ENCODE measurements around the gene UVSSA.
A peak's percentile ranks its signal among the peaks of the same experiment; 100 is the strongest.

Gene UVSSA, protein sequence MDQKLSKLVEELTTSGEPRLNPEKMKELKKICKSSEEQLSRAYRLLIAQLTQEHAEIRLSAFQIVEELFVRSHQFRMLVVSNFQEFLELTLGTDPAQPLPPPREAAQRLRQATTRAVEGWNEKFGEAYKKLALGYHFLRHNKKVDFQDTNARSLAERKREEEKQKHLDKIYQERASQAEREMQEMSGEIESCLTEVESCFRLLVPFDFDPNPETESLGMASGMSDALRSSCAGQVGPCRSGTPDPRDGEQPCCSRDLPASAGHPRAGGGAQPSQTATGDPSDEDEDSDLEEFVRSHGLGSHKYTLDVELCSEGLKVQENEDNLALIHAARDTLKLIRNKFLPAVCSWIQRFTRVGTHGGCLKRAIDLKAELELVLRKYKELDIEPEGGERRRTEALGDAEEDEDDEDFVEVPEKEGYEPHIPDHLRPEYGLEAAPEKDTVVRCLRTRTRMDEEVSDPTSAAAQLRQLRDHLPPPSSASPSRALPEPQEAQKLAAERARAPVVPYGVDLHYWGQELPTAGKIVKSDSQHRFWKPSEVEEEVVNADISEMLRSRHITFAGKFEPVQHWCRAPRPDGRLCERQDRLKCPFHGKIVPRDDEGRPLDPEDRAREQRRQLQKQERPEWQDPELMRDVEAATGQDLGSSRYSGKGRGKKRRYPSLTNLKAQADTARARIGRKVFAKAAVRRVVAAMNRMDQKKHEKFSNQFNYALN

DNA sequence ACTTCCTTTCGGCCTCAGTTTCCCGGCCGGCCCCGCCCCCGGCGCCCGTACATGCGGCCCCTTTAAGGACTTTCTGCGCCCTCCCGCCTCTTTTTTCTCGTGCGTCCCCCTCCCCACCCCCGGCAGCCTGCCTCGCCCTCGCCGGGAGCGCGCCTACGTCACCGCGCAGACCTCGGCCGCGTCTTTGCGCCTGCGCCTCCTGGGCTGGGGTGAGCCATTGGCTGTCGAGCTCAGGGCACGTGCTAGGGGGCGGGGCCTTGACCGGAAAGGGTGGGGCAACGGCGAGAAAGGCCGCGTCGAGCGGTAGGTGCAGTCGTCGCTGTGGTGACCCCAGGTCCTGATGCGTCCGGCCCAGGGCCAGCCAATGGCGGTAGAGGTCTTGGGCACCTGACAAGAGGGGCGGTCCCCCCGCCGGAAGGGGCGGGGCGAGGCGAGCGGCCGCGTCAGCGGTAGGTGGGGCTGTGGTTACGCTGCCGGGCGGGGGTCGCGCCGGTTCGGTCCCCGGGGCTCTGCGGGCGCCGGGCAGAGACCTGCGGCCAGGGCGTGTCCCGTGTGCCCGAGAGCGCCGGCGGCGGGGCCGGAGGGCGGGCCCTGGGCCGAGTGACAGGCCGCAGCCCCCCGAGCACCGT, at the start of gene UVSSA:
UVSSA (plus strand) TSS at position 428 of the 629 bp plus-strand sequence. CDS start 884 bp downstream, outside the sequence.
- H3K4me3 ChIP-seq (ENCODE audit: insufficient read length, low read depth), result peak within 1 kb of the TSS; percentile 89
- TF ChIP-seq YY1 (IDR thresholded peaks at IDR 0.05; ENCODE audit: insufficient read depth, insufficient read length) (no peak), SUZ12 (IDR thresholded peaks at IDR 0.05; ENCODE audit: extremely low read depth, insufficient read depth, insufficient read length) (no peak), ZNF274 (IDR thresholded peaks at IDR 0.05; ENCODE audit: low read depth, low read length) (no peak)
- peaks cover 16% of the 10 kb centered on the region for H3K4me1 ChIP-seq (ENCODE audit: insufficient read depth, insufficient read length)
- H3K27me3 ChIP-seq (ENCODE audit: insufficient read depth, insufficient read length), result no peaks in the 10 kb centered on the region
- peaks cover 29% of the 10 kb centered on the region for H3K36me3 ChIP-seq (ENCODE audit: insufficient read depth, insufficient read length, low read length)
- H3K9ac ChIP-seq (ENCODE audit: insufficient read length, low read depth), result peak within 1 kb of the TSS; percentile 98
- peak; percentile 99 for DNase-seq (ENCODE audit: low read depth, low spot score)
- no peaks in the 10 kb centered on the region for H3K9me3 ChIP-seq (ENCODE audit: insufficient read depth, low read length)

DNA sequence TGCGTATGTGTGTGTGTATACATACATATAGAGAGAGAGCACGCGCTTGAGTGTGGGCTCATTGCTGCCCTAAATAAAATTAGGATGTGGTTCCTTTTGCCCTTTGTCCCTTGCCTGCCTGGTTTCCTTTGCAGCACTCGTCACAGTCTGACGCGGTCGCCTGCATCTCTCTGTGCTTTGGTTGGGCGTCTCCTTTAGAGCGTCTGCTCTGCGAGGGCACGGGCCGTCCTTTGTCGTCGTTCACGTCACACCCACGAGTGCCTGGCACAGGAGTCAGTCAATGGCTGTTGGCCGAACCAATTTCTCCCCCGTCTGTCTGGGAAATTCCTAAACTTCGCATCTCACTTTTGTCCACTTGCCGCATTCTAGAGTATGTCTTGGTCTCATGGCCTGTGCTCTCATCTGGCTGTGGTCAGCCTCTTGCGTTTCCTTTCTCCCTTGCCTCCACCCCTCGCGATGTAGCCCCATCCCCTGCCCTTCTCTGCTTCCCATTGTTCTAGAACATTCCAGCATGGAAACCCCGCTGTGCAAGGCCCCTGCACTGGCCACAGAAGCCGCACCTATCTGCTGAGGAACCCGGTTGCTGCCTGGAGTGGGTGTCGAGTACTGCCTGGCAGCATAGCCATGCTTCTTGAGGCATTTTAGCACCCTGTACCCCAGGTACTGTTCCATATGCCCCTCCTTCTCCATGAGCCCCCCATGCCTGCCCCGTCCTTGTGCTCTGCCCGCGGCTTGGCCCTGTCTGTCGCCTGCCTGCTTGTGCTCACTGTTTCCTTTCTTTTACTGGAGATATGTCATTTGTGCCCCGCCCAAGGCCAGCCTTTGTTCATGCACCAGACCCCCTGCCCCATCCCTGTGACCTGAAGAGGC, 49.3 kb upstream of the UVSSA start:
- no peak for DNase-seq (ENCODE audit: low read depth, low spot score)
- Histone ChIP-seq H3K4me1 (ENCODE audit: insufficient read depth, insufficient read length) (peaks cover 24% of the 10 kb centered on the region), H3K9ac (ENCODE audit: insufficient read length, low read depth) (no peak overlapping the region), H3K27me3 (ENCODE audit: insufficient read depth, insufficient read length) (no peaks in the 10 kb centered on the region), H3K36me3 (ENCODE audit: insufficient read depth, insufficient read length, low read length) (peaks cover 74% of the 10 kb centered on the region), H3K4me3 (ENCODE audit: insufficient read length, low read depth) (no peak overlapping the region), H3K9me3 (ENCODE audit: insufficient read depth, low read length) (no peaks in the 10 kb centered on the region)
- no peak for TF ChIP-seq ZNF274 (IDR thresholded peaks at IDR 0.05; ENCODE audit: low read depth, low read length)
- no peak for TF ChIP-seq YY1 (IDR thresholded peaks at IDR 0.05; ENCODE audit: insufficient read depth, insufficient read length)
- TF ChIP-seq SUZ12 (IDR thresholded peaks at IDR 0.05; ENCODE audit: extremely low read depth, insufficient read depth, insufficient read length), result no peak

DNA sequence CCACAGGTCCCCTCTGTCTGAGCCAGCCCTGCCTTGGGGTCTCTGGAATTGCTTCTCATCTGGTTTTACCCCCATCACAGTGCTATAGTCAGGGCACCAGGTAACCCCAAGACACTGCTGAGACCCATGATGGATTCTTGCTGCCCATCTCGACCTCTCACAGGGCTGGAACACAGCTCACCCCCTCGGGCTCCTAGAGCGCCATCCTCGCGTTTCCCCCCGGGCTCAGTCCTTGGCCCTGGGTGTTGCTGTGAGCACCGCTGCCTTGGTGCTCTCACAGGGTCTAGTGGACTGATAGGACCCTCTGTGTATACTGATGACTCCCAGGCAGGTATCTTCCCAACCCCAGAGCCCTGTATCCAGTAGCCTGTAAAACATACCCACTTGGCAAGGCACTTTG, 48.5 kb upstream of the UVSSA start:
- Histone ChIP-seq H3K27me3 (ENCODE audit: insufficient read depth, insufficient read length) (no peaks in the 10 kb centered on the region), H3K9me3 (ENCODE audit: insufficient read depth, low read length) (no peaks in the 10 kb centered on the region), H3K4me3 (ENCODE audit: insufficient read length, low read depth) (no peak overlapping the region), H3K4me1 (ENCODE audit: insufficient read depth, insufficient read length) (peaks cover 23% of the 10 kb centered on the region), H3K36me3 (ENCODE audit: insufficient read depth, insufficient read length, low read length) (peaks cover 77% of the 10 kb centered on the region), H3K9ac (ENCODE audit: insufficient read length, low read depth) (no peak overlapping the region)
- no peak for TF ChIP-seq ZNF274 (IDR thresholded peaks at IDR 0.05; ENCODE audit: low read depth, low read length)
- TF ChIP-seq YY1 (IDR thresholded peaks at IDR 0.05; ENCODE audit: insufficient read depth, insufficient read length), result no peak
- no peak for TF ChIP-seq SUZ12 (IDR thresholded peaks at IDR 0.05; ENCODE audit: extremely low read depth, insufficient read depth, insufficient read length)
- DNase-seq (ENCODE audit: low read depth, low spot score), result no peak

DNA sequence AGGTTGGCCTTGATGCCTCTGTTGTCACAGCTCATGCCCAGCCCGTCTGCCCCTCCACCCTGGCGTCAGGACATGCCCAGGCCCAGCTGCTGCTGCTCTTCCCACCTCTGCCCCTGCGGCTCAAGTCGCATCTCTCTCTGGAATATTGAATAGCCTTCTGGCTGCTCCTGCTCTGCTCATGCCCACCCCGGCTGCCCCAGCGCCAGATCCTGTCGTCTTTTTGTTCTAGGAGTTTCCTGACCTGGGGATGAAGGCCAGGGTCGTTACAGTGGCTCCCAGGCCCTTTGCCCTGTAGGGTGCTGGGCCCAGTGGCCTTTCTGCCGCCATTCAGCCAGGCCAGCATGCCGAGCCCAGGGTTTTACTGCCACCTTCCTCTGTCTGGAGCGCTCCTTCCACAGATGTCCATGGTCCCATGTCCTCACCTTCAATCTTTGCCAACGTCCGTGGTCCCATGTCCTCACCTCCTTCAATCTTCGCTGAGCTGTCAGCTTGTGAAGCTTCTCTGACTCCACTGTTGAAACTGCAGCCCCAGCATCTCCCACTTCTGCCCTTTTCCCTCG, 47.6 kb upstream of the UVSSA start:
- DNase-seq (ENCODE audit: low read depth, low spot score), result no peak
- no peaks in the 10 kb centered on the region for H3K27me3 ChIP-seq (ENCODE audit: insufficient read depth, insufficient read length)

DNA sequence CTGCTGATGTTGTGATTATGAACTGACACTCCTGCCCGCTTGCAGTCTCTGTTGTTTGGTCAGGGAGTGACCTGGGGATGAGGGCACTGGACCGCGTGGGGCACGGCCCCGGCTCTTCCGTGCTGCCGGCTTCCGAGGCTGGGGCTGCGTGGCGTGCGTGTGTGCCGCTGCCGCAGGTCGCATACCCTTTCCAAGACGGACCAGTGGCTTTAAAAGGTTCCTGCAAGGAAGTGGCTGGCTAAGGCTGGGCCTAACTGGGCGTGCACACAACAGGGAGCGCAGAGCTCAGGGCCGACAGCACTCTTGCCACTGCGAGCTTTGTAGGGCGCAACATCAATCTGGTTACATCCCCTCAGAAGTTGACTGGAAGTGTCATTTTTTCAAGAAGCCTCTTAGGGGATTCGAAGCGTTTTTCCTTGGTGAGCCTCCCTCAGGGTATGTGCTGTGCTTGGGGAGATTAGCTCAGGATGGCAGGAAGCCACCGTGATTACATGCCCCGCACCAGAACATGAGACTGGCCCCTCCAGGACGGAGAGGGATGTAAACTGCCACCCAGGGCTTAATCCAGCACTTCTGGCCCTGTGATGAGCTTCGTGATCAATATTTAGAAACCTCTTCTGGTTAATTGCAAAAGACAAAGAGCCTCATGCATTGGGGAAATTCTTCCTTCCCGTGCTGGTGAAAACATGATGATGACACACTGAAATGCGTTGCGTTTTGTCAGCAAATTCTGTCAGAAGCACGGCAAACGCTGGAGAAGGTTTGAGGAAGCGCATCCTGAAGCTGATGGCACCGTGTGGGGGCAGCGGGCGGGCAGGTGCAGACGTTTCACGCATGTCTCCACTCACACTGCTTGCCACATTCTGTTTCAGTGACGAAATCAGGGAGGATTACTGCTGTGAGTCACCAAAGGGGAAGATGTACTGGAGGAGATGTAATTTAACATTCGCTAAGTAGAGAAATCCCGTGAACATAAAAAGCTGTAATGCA, 46.2 kb upstream of the UVSSA start:
- H3K9me3 ChIP-seq (ENCODE audit: insufficient read depth, low read length), result no peaks in the 10 kb centered on the region
- no peak overlapping the region for H3K9ac ChIP-seq (ENCODE audit: insufficient read length, low read depth)
- DNase-seq (ENCODE audit: low read depth, low spot score), result no peak
- no peaks in the 10 kb centered on the region for H3K27me3 ChIP-seq (ENCODE audit: insufficient read depth, insufficient read length)
- peaks cover 16% of the 10 kb centered on the region for H3K4me1 ChIP-seq (ENCODE audit: insufficient read depth, insufficient read length)
- no peak overlapping the region for H3K4me3 ChIP-seq (ENCODE audit: insufficient read length, low read depth)
- TF ChIP-seq YY1 (IDR thresholded peaks at IDR 0.05; ENCODE audit: insufficient read depth, insufficient read length) (no peak), ZNF274 (IDR thresholded peaks at IDR 0.05; ENCODE audit: low read depth, low read length) (no peak)
- peaks cover 75% of the 10 kb centered on the region for H3K36me3 ChIP-seq (ENCODE audit: insufficient read depth, insufficient read length, low read length)

More for the DNA sequence above, 47.6 kb upstream of the UVSSA start:
- no peak overlapping the region for H3K4me3 ChIP-seq (ENCODE audit: insufficient read length, low read depth)
- H3K4me1 ChIP-seq (ENCODE audit: insufficient read depth, insufficient read length), result peaks cover 20% of the 10 kb centered on the region
- no peak overlapping the region for H3K9ac ChIP-seq (ENCODE audit: insufficient read length, low read depth)
- H3K9me3 ChIP-seq (ENCODE audit: insufficient read depth, low read length), result no peaks in the 10 kb centered on the region
- TF ChIP-seq SUZ12 (IDR thresholded peaks at IDR 0.05; ENCODE audit: extremely low read depth, insufficient read depth, insufficient read length), result no peak
- no peak for TF ChIP-seq ZNF274 (IDR thresholded peaks at IDR 0.05; ENCODE audit: low read depth, low read length)
- no peak for TF ChIP-seq YY1 (IDR thresholded peaks at IDR 0.05; ENCODE audit: insufficient read depth, insufficient read length)
- peaks cover 73% of the 10 kb centered on the region for H3K36me3 ChIP-seq (ENCODE audit: insufficient read depth, insufficient read length, low read length)

All from NT2/D1 (cell line).